Measurements from ENCODE around the gene KYNU. TPM values are rescaled to one million over a fixed set of nuclear protein-coding genes. Genes with fewer than 3 reads are reported as not detected.

Gene KYNU
- total and polyA plus RNA-seq, 10 of the 15 experiments (the other 5 are each of a cell fraction or from before 2014, with no cell fraction given) = 31.3 to 101 (median 38.3) TPM

GRCh38 chr2:143084462-143084861 lies 207.0 kb downstream of the KYNU start:
- Histone ChIP-seq H3K27me3 (replicated peaks in 1 of 2; ENCODE audit: control insufficient read depth in 2 of 2, insufficient read depth in 2 of 2, low read length in 1 of 2) (no peaks in the 10 kb centered on the region), H3K4me2 (ENCODE audit: control insufficient read depth, insufficient read depth) (no peak overlapping the region), H4K20me1 (ENCODE audit: control insufficient read depth, insufficient read depth) (no peaks in the 10 kb centered on the region), H2AFZ (ENCODE audit: control insufficient read depth, low read depth, low read length) (no peak overlapping the region), H3K27ac (ENCODE audit: control insufficient read depth, insufficient read depth) (no peak overlapping the region), H3K36me3 (ENCODE audit: control insufficient read depth in 2 of 2, insufficient read depth in 2 of 2, low read length in 1 of 2) (no peaks in the 10 kb centered on the region), H3K4me1 (ENCODE audit: control insufficient read depth, insufficient read depth, low read length) (no peaks in the 10 kb centered on the region), H3K79me2 (ENCODE audit: control insufficient read depth, insufficient read depth, low read length) (no peaks in the 10 kb centered on the region), H3K4me3 (no peak overlapping the region), H3K9ac (ENCODE audit: control insufficient read depth, insufficient read depth, low read length) (no peak overlapping the region), H3K9me3 (replicated peaks; ENCODE audit: control insufficient read depth, insufficient read depth, low read length) (no peaks in the 10 kb centered on the region)
- CTCF ChIA-PET = interaction anchor here (1.4 kb wide), 1 partner anchor 181 kb away, joined by 3 read pairs; no protein-coding TSS in a partner anchor
- ATAC-seq = no peak
- DNase-seq (ENCODE audit: low read depth, low spot score) = no peak
- in situ Hi-C loops (cut with MboI) = no loop called here
- RAD21 ChIA-PET (ENCODE audit: unreplicated experiment) = no interaction called here
- intact Hi-C loops (cut with micrococcal nuclease; ENCODE audit: unreplicated experiment) = no loop called here
- SMC1A ChIA-PET (ENCODE audit: uncharacterized antibody, unreplicated experiment) = interaction anchor here (0.9 kb wide), 1 partner anchor 47 kb away, joined by 3 read pairs; no protein-coding TSS in a partner anchor
- POLR2A ChIA-PET = no interaction called here
- WGBS (ENCODE audit: insufficient coverage, insufficient replicate concordance, low lambda C conversion rate, missing lambda C conversion rate) = 85% methylated on average over 2 of the region's 2 CpGs
- no peak for FAIRE-seq
- BruUV-seq (replicated peaks) = no TSS peak
- no peak for TF ChIP-seq GABPA (IDR thresholded peaks at IDR 0.05; ENCODE audit: low read depth)
- no peak for TF ChIP-seq NFIC (IDR thresholded peaks at IDR 0.05; ENCODE audit: low read depth, low read length)
- TF ChIP-seq CTCF (IDR thresholded peaks at IDR 0.05 in 2 of 3, conservative IDR thresholded peaks at IDR 0.05 in 1 of 3; ENCODE audit: control insufficient read depth in 2 of 3, extremely low read depth in 1 of 3, insufficient read depth in 1 of 3, low read depth in 3 of 3, low read length in 3 of 3) = no peak
- TF ChIP-seq ETV6 (conservative IDR thresholded peaks at IDR 0.05 in 1 of 2, IDR thresholded peaks at IDR 0.05 in 1 of 2; ENCODE audit: borderline replicate concordance in 1 of 2, low read depth in 1 of 2) = no peak
- TF ChIP-seq STAT1 (conservative IDR thresholded peaks at IDR 0.05) = no peak
- TF ChIP-seq ZBTB11 (CRISPR knock-in tag; IDR thresholded peaks at IDR 0.05) = no peak
- no peak for TF ChIP-seq MXI1 (IDR thresholded peaks at IDR 0.05; ENCODE audit: low read depth, low read length)
- no peak for TF ChIP-seq DPF2 (IDR thresholded peaks at IDR 0.05)
- TF ChIP-seq KAT2A (conservative IDR thresholded peaks at IDR 0.05; ENCODE audit: control insufficient read depth, low read depth, low read length) = no peak
- no peak for TF ChIP-seq POU2F2 (IDR thresholded peaks at IDR 0.05; ENCODE audit: borderline replicate concordance, low read depth, low read length)
- no peak for TF ChIP-seq SIN3A (IDR thresholded peaks at IDR 0.05; ENCODE audit: low read depth, low read length)
- TF ChIP-seq RAD51 (IDR thresholded peaks at IDR 0.05) = no peak
- no peak for TF ChIP-seq SRF (IDR thresholded peaks at IDR 0.05; ENCODE audit: low read depth in 2 of 2, low read length in 2 of 2)
- no peak for TF ChIP-seq ZZZ3 (IDR thresholded peaks at IDR 0.05; ENCODE audit: control insufficient read depth, insufficient read length, low read depth)
- no peak for TF ChIP-seq RAD21 (IDR thresholded peaks at IDR 0.05; ENCODE audit: insufficient read depth, low read depth, low read length)
- no peak for TF ChIP-seq PRDM15 (CRISPR knock-in tag; IDR thresholded peaks at IDR 0.05)
